DMS79 (cell line): ENCODE results near the gene SUN1.
A peak's percentile ranks its signal among the peaks of the same experiment; 100 is the strongest.

Experiments
- DNase-seq: peaks from one replicate; lab custom pipeline; 2025; lab: John Stamatoyannopoulos, UW

SUN1 gene

GRCh38 chr7:805261-805660 lies 27.0 kb upstream of the SUN1 start:
- DNase-seq, result no peak

GRCh38 chr7:815284-816216 lies 16.7 kb upstream of the SUN1 start:
- peak; percentile 46 for DNase-seq

GRCh38 chr7:816300-816750 lies 16.0 kb upstream of the SUN1 start:
- DNase-seq, result peak; percentile 93

- DNase-seq, result peak; percentile 24
Measured at GRCh38 chr7:816751-817671, 15.3 kb upstream of the SUN1 start.

GRCh38 chr7:818031-818699 lies 14.1 kb upstream of the SUN1 start:
- no peak for DNase-seq

- DNase-seq, result no peak
Measured at GRCh38 chr7:820341-820740, 11.9 kb upstream of the SUN1 start.

- DNase-seq, result no peak
Measured at GRCh38 chr7:821688-822087, 10.6 kb upstream of the SUN1 start.

GRCh38 chr7:822692-823276 lies 9.5 kb upstream of the SUN1 start:
- DNase-seq, result no peak

GRCh38 chr7:823649-824048 lies 8.6 kb upstream of the SUN1 start:
- DNase-seq, result no peak

- DNase-seq, result no peak
Measured at GRCh38 chr7:824081-824480, 8.2 kb upstream of the SUN1 start.

GRCh38 chr7:824664-825063 lies 7.6 kb upstream of the SUN1 start:
- DNase-seq, result no peak

- DNase-seq, result no peak
Measured at GRCh38 chr7:825386-825785, 6.9 kb upstream of the SUN1 start.

GRCh38 chr7:826230-826917 lies 5.9 kb upstream of the SUN1 start:
- DNase-seq, result no peak

GRCh38 chr7:828793-829561 lies 3.3 kb upstream of the SUN1 start:
- DNase-seq, result no peak

GRCh38 chr7:830069-830468 lies 2.2 kb upstream of the SUN1 start:
- no peak for DNase-seq

GRCh38 chr7:831596-832166 lies 595 bp upstream of the SUN1 start:
- no peak for DNase-seq

GRCh38 chr7:832968-833424 lies 720 bp downstream of the SUN1 start:
- no peak for DNase-seq

- DNase-seq, result no peak
Measured at GRCh38 chr7:833601-834258, 1.5 kb downstream of the SUN1 start.

- no peak for DNase-seq
Measured at GRCh38 chr7:834277-834676, 2.0 kb downstream of the SUN1 start.
